Neural cell (in vitro differentiated cells): ENCODE results near the gene YPEL1. TPM values are rescaled to one million over a fixed set of nuclear protein-coding genes. Genes with fewer than 3 reads are reported as not detected.

Experiments
- H2AFZ ChIP-seq: fragments of 200-600, 300-800 bp; sonication (generic), shearing (Covaris generic); 2 replicates; pipeline ENCODE4 v1.6.0; 2014; ENCODE audit warnings: low read depth, mild to moderate bottlenecking, antibody characterized with exemption, low read length, moderate library complexity
- H3F3A ChIP-seq: fragments of 200-600 bp; shearing (Covaris generic); 2 replicates; pipeline ENCODE4 v1.6.1; 2016; ENCODE audit warnings: mild to moderate bottlenecking, moderate library complexity, mixed read lengths, antibody characterized with exemption, low read length; ENCODE audit not compliant: insufficient read depth, poor library complexity, severe bottlenecking
- H3K27ac ChIP-seq: fragments of 200-600, 300-800 bp; sonication (generic), shearing (Covaris generic); 2 replicates; pipeline ENCODE4 v1.5.1; 2014; ENCODE audit warnings: mild to moderate bottlenecking, low read length, moderate library complexity
- H3K27me3 ChIP-seq: fragments of 300-800, 200-600 bp; sonication (generic), shearing (Covaris generic); 2 replicates; pipeline ENCODE4 v1.6.0; 2014; ENCODE audit warnings: mild to moderate bottlenecking, low read depth, low read length, moderate library complexity; ENCODE audit not compliant: insufficient read depth
- H3K36me3 ChIP-seq: fragments of 300-800, 200-600 bp; sonication (generic), shearing (Covaris generic); 2 replicates; pipeline ENCODE4 v1.5.1; 2014; ENCODE audit warnings: mild to moderate bottlenecking, antibody characterized with exemption, low read length, moderate library complexity; ENCODE audit not compliant: insufficient read depth
- H3K4me2 ChIP-seq: fragments of 300-800, 200-600 bp; sonication (generic), shearing (Covaris generic); 2 replicates; pipeline ENCODE4 v1.6.0; 2014; ENCODE audit warnings: mild to moderate bottlenecking, low read length
- H3K4me3 ChIP-seq: fragments of 300-800, 200-600 bp; sonication (generic), shearing (Covaris generic); 2 replicates; pipeline ENCODE4 v1.5.1; 2014; ENCODE audit warnings: mild to moderate bottlenecking, low read length, moderate library complexity
- H3K79me2 ChIP-seq: fragments of 200-600 bp; shearing (Covaris generic); replicated peaks from 2 replicates; pipeline ENCODE4 v1.6.0; 2014; ENCODE audit warnings: mild to moderate bottlenecking, low read length, moderate library complexity; ENCODE audit not compliant: insufficient read depth
- H3K9ac ChIP-seq: fragments of 300-800, 200-600 bp; sonication (generic), shearing (Covaris generic); 2 replicates; pipeline ENCODE4 v1.6.1; 2016; ENCODE audit warnings: mild to moderate bottlenecking, low read length, mixed read lengths
- H3K9me2 ChIP-seq: fragments of 200-600 bp; shearing (Covaris generic); 2 replicates; pipeline ENCODE4 v1.6.1; 2016; ENCODE audit warnings: mild to moderate bottlenecking, low read length, mixed read lengths; ENCODE audit not compliant: insufficient read depth
- H3K9me3 ChIP-seq: fragments of 200-600, 300-800 bp; sonication (generic), shearing (Covaris generic); 2 replicates; pipeline ENCODE4 v1.6.1; 2016; ENCODE audit warnings: mild to moderate bottlenecking, mixed run types, low read length, moderate library complexity, mixed read lengths
- H4K20me1 ChIP-seq: fragments of 200-600 bp; shearing (Covaris generic); 2 replicates; pipeline ENCODE4 v1.6.1; 2016; ENCODE audit warnings: mild to moderate bottlenecking, mixed run types; ENCODE audit not compliant: insufficient read depth
- EP300 ChIP-seq: fragments of 450-650 bp; conservative IDR thresholded peaks from 2 replicates; pipeline ENCODE4 v1.6.1; 2014; ENCODE audit warnings: antibody characterized with exemption, mild to moderate bottlenecking, moderate library complexity; ENCODE audit not compliant: poor library complexity, severe bottlenecking
- EZH2 ChIP-seq: fragments of 200-600, 300-800 bp; shearing (Covaris generic), sonication (generic); IDR thresholded peaks from 2 replicates; pipeline ENCODE4 v1.6.1; 2014; ENCODE audit warnings: antibody characterized with exemption, low read length, borderline replicate concordance, mild to moderate bottlenecking; ENCODE audit not compliant: insufficient read depth, poor library complexity, severe bottlenecking
- MXI1 ChIP-seq: fragments of 450-650 bp; conservative IDR thresholded peaks from 2 replicates; pipeline ENCODE4 v1.6.1; 2014; ENCODE audit warnings: antibody characterized with exemption, mild to moderate bottlenecking; ENCODE audit not compliant: poor library complexity, severe bottlenecking
- POLR2AphosphoS5 ChIP-seq: IDR thresholded peaks from 2 replicates; pipeline ENCODE4 v1.6.1; 2012
- RAD21 ChIP-seq: fragments of 450-650 bp; conservative IDR thresholded peaks from 2 replicates; pipeline ENCODE4 v1.6.1; 2014; ENCODE audit warnings: antibody characterized with exemption, mild to moderate bottlenecking, moderate library complexity
- REST ChIP-seq: IDR thresholded peaks from 2 replicates; pipeline ENCODE4 v1.6.1; 2012; ENCODE audit warnings: borderline replicate concordance
- SMC3 ChIP-seq: fragments of 450-650 bp; conservative IDR thresholded peaks from 2 replicates; pipeline ENCODE4 v1.6.1; 2014; ENCODE audit warnings: antibody characterized with exemption, mild to moderate bottlenecking, moderate library complexity; ENCODE audit not compliant: poor library complexity
- TAF1 ChIP-seq: IDR thresholded peaks from 2 replicates; pipeline ENCODE4 v1.6.1; 2012; ENCODE audit warnings: low read depth
- polyA plus RNA-seq: library from polyadenylated mRNA; depleted of rRNA; stranded (reverse); fragments of >200 nt; gene quantifications from 2 replicates; pipeline ENCODE4 v1.2.3, GENCODE V29; 2014
- TF ChIP-seq, protein P1 (sequence below): fragments of 450-650 bp; IDR thresholded peaks from 2 replicates; pipeline ENCODE4 v1.5.1; 2014; ENCODE audit warnings: antibody characterized with exemption, mild to moderate bottlenecking, moderate library complexity; ENCODE audit not compliant: poor library complexity, severe bottlenecking

Gene YPEL1
- polyA plus RNA-seq, 1 donor from 2014 or later: 38.0 TPM

DNA sequence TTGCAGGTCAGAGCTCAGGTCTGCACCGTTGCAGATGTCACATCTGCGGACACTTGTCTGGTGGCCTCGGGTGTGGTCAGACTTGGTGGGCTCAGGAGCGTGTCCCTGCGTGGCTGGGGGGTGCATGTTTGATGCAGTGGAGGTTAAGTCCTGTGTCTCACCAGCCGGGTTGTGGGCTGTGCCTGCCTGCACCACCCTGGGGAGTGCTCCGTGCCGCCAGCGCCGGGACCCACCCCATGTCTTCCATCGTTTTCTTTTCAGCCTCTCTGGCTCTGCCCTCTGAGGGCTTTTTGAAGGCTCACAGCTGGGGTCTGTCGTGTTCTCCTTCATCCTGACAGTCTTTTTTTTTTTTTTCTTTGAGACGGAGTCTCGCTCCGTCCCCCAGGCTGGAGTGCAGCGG is 43.8 kb downstream of the YPEL1 start:
- Histone ChIP-seq H3F3A (no peaks in the 10 kb centered on the region), H3K36me3 (peaks cover 3% of the 10 kb centered on the region), H3K27ac (no peak overlapping the region), H2AFZ (no peak overlapping the region), H3K9me3 (no peaks in the 10 kb centered on the region), H3K9me2 (no peaks in the 10 kb centered on the region), H3K4me2 (no peak overlapping the region), H3K4me3 (no peak overlapping the region), H3K27me3 (no peaks in the 10 kb centered on the region), H3K9ac (no peak overlapping the region), H4K20me1 (no peaks in the 10 kb centered on the region), H3K79me2 (no peaks in the 10 kb centered on the region)
- no peak for TF ChIP-seq RAD21
- no peak for TF ChIP-seq POLR2AphosphoS5
- no peak for TF ChIP-seq REST
- TF ChIP-seq, protein P1, sequence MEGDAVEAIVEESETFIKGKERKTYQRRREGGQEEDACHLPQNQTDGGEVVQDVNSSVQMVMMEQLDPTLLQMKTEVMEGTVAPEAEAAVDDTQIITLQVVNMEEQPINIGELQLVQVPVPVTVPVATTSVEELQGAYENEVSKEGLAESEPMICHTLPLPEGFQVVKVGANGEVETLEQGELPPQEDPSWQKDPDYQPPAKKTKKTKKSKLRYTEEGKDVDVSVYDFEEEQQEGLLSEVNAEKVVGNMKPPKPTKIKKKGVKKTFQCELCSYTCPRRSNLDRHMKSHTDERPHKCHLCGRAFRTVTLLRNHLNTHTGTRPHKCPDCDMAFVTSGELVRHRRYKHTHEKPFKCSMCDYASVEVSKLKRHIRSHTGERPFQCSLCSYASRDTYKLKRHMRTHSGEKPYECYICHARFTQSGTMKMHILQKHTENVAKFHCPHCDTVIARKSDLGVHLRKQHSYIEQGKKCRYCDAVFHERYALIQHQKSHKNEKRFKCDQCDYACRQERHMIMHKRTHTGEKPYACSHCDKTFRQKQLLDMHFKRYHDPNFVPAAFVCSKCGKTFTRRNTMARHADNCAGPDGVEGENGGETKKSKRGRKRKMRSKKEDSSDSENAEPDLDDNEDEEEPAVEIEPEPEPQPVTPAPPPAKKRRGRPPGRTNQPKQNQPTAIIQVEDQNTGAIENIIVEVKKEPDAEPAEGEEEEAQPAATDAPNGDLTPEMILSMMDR: no peak
- no peak for TF ChIP-seq EZH2
- TF ChIP-seq SMC3: no peak
- no peak for TF ChIP-seq MXI1
- no peak for TF ChIP-seq TAF1
- no peak for TF ChIP-seq EP300

DNA sequence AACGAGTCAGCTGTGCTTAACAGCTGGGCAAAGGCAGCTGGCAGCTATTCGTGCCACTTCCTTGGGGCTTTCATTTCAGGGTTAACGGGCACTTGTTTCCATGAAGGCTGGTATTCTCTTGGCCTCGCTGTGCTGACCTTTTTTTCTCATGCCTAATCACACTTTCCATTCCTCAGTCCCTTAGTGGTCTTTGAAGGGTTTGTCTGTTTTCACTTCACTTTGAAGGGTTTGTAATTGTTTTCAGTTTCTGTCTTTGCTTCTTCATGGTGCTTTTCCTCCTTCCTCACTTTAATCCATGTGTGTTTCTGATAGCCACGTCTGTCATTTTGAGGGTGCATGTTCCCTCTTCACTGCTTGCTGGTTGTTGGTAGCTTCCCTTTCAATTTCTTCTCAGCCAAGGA is 45.2 kb downstream of the YPEL1 start:
- no peak for TF ChIP-seq MXI1
- TF ChIP-seq SMC3: no peak
- TF ChIP-seq EP300: no peak
- Histone ChIP-seq H2AFZ (no peak overlapping the region), H3K9me3 (no peaks in the 10 kb centered on the region), H4K20me1 (no peaks in the 10 kb centered on the region), H3K9ac (no peak overlapping the region), H3K79me2 (no peaks in the 10 kb centered on the region), H3K4me3 (no peak overlapping the region), H3K27ac (no peak overlapping the region), H3F3A (no peaks in the 10 kb centered on the region), H3K36me3 (no peaks in the 10 kb centered on the region), H3K27me3 (no peaks in the 10 kb centered on the region), H3K4me2 (no peak overlapping the region), H3K9me2 (no peaks in the 10 kb centered on the region)
